Medulla oblongata (tissue), 1 donor: ENCODE results near the gene NRSN2.

Experiments
- DNase-seq: peaks from one replicate; pipeline ENCODE4 v3.0.0-alpha.2; 2015; ENCODE audit errors: extremely low spot score

The NRSN2 gene

DNA sequence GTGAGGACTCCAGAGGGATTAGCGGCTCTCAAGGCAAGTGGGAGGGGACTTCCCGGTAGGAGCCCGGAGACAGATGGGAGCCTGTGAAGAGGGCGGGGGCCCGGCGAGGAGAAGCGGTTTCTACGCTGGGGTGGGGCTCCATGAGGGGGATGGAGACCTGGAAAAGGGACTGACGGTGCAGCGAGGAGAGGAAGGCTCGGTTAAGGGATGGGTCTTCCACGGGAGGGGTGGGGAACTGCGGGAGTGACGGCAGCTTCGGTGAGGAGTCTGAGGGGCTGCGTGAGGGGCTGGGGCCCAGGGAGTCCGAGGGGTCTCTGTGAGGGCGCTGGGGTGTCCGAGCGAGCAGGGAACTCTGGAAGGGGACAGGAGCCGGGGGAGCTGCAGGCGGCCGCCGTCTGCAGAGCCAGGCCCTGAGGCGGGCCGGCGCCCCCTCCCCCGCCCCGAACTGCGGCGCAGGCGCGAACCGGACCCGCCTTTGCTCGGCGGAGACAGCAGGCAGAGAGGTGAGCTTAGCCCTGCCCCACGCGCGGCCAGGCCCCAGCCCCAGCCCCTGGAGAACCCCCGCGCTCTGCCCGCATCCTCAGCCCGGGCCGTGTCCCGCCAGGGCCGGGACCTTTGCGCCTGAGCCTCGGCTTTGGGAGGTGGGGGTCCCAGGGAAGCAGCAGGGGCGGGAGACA lies at the start of gene NRSN2:
TSS of gene NRSN2 (plus strand) at position 472 of the 677 bp plus-strand sequence. CDS start 2,533 bp downstream, outside the sequence.
- no peak for DNase-seq

DNA sequence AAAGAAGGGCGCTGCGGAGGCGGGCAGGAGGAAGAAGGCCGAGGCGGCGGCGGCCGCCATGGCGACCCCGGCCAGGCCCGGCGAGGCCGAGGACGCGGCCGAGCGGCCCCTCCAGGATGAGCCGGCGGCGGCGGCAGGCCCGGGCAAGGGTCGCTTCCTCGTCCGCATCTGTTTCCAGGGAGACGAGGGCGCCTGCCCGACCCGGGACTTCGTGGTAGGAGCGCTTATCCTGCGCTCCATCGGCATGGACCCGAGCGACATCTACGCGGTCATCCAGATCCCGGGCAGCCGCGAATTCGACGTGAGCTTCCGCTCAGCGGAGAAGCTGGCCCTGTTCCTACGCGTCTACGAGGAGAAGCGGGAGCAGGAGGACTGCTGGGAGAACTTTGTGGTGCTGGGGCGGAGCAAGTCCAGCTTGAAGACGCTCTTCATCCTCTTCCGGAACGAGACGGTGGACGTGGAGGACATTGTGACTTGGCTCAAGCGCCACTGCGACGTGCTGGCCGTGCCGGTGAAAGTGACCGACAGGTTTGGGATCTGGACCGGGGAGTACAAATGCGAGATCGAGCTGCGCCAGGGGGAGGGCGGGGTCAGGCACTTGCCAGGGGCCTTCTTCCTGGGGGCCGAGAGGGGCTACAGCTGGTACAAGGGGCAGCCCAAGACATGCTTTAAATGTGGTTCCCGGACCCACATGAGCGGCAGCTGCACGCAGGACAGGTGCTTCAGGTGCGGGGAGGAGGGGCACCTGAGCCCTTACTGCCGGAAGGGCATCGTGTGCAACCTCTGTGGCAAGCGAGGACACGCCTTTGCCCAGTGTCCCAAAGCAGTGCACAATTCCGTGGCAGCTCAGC lies 48.8 kb upstream of the NRSN2 start:
- DNase-seq, result peak; percentile 68

- no peak for DNase-seq
Observed at GRCh38 chr20:298776-299391, 48.0 kb upstream of the NRSN2 start.

GRCh38 chr20:300345-300990 lies 46.4 kb upstream of the NRSN2 start:
- DNase-seq, result no peak

DNA sequence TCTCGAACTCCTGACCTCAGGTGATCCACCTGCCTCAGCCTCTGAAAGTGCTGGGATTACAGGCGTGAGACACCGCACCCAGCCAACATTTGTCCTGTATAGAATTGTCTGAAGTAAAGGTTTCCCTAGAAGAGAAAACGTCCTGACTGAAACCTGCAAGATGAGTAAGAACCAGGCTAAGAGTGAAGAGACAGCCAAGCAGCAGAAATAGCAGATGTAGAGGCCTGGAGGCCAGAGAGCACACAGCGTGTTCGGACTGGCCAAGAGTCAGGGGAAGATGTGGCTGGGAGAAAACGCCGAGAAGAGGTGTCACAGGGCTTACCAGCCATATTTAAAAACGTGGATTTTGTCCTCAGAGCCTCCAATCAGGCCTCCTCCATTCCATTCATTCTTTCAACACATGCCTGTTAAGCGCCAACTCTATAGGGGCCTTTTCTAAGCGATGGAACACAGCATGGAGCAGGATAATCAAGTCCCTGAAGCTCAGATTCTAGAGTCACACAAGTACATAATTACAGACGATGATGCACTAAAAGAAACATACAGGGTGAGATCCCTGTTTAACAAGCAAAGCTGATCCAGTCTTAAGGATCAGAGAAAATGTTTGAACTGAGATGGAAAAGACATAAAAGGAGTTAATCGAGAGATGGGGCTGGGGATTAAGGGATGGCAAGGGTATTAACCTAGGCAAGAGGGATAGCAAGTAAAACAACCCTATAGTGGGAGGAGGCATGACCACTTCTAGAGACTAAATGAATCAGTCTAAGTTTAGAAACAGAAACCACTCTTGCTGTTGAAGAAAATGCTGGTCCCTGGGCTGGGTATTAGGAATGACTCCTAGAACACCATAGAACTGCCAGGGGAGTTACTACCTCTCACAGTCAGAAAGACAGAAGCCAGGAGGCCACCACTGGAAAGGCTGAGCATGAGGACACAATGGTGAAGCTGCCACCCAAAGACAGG lies 44.7 kb upstream of the NRSN2 start:
- DNase-seq, result no peak

DNA sequence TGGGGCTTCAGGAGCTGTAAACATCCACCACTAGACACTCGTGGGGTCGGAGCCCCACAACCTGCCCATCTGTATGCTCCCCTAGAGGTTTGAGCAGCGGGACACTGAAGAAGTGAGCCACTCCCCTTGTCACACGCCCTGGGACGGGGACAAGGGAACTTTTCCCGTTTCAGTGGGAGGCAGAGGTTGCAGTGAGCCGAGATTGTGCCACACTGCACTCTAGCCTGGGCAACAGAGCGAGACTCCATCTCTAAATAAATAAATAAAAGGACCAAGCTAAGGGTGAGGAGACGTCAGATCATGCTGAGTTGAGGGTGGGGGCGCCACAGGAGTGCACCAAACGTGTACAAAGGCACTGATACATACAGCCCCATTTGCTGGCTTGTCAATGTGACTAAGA lies 41.2 kb upstream of the NRSN2 start:
- no peak for DNase-seq

DNA sequence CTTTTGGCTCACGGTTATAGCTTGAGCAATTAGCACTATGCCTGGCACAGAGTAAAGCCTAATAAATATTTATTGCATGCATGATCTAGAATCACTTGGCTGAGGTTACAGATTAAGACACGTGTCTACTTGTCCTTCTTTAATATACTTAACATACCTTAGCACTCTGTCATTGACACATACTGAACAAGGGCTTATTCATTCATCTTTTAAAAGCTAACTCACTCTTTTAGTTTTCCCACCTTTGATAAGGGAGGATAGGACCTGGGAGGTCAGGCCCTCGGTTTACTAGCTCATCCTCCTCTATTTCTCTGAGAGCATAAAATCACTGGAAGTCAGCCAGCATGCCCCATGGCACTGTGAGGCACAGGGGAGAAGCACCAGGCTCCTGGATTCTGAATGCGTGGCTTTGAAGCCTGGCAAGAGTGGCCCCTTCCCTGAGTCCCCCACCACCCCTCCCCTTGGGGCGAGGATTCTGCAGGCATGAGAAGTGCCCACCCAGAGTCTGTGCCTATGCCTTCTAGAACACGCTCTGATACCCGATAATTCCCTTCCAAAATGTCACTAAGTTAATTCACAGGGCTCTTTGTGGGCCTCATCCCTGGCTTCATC lies 38.4 kb upstream of the NRSN2 start:
- DNase-seq, result no peak

DNA sequence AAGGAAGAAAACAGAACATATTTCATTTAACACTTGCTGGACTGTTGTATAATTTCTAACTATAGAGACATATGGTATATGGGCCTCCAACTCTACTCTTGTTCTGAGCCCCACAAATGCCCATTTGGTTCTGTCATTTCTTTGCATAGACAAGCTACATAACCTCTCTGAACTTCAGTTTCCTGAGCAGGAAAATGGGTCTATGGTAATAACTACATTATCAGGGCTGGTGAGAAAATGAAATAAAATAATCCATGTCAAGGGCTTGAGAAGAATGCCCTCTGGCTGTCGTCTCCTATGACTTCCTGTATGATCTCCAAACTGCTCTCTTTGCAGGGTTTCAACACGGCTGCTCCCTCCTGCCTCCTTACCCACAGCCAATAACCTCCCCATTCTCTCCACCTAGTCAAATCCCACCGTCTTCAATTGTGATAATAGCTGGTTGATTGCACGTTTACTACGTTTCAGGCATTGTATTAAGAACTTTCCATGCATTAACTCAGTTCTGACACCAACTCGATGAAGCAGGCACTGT lies 37.5 kb upstream of the NRSN2 start:
- no peak for DNase-seq

DNA sequence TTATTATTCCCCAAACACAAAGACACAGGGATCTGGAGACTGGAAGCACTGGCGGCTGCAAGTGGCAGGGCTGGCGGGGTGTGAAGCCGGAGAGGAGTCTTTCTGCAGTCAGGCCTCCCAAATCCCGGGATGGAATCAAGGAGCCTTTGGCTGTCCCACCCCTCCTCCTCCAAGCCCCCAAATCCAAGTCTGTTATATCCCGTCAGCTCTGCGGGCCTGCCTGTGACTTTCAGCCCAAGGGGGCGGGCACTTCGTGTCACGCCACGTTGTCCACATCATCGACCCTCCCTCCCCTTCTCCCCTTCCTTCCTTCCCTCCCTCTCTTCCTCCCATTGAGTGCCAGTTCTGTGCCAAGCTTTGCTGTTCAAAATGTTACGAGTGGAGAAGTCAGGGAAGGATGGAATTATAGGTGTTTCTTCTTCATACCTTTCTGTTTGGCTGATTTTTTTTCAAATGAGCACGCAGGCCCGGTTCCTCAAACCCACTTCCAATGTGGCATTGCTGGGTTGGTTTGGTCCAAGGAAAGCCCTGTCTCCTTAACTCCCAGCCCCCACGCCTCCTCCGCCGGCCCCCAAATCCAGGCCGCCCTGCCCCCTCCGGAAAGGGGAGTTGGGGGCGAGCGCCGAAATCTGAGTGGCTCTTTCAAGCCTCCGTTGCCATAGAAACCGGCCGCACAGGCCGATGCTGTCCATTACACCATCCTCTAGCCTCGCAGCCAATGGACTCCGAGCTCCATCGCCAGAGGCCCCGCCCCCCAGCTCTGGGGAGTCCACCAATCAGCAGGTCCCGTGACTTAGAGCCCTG lies 36.9 kb upstream of the NRSN2 start:
- DNase-seq, result peak; percentile 100

DNA sequence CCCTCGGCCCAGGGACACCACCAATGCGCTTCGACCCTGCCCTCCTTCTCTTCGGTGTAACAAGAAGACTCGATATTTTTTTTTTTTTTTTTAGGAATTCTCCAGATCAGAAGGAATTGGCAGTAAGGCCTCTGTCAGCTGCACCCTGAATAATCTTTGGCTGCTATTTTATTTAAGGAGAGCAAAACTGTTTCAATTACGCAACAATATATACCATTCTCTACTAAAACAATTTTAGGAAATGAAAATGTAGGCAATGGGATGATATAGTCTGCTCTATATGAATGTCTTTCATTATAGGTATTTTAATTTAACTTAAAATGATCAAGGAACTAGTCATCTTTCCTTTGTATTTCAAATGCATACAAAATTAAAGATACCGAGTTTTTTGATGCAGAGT lies 36.3 kb upstream of the NRSN2 start:
- no peak for DNase-seq

GRCh38 chr20:311609-312008 lies 35.3 kb upstream of the NRSN2 start:
- DNase-seq, result no peak

GRCh38 chr20:312067-312466 lies 34.8 kb upstream of the NRSN2 start:
- DNase-seq, result no peak

DNA sequence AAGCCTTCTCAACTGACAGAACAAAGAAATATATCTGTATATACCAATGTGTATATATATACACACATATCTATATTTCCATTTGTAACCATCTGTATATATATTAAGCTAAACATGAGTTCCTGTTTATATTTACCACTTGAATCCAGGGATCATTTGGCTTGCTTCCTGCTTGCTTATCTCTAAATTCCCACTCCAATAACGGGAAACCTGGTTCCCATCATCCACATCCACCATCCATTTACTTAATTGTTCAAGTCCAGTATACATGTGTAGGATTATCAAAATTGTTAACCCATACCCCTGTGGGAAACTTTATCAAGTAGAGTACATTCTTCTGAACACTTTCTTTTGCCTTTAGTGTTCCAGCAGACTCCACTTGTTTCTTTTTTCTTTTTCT lies 34.0 kb upstream of the NRSN2 start:
- no peak for DNase-seq

DNA sequence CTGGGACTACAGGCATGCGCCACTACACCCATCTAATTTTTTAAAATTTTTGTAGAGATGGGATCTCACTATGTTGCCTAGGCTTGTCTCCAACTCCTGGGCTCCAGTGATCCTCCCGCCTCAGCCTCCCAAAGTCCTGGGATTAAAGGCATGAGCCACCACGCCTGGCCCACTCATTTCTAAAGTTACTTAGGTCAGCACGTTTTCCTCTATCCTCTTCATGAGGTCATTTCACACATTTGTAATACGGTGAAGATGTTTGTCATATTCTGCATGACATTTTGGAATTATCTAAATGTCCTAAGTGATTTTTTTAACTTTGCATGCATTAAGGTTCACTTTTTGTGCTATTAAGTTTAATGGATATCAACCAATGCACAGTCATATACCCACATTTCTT lies 33.5 kb upstream of the NRSN2 start:
- no peak for DNase-seq

- no peak for DNase-seq
Observed at GRCh38 chr20:313948-314347, 33.0 kb upstream of the NRSN2 start.

- no peak for DNase-seq
Observed at GRCh38 chr20:316316-317068, 30.4 kb upstream of the NRSN2 start.

DNA sequence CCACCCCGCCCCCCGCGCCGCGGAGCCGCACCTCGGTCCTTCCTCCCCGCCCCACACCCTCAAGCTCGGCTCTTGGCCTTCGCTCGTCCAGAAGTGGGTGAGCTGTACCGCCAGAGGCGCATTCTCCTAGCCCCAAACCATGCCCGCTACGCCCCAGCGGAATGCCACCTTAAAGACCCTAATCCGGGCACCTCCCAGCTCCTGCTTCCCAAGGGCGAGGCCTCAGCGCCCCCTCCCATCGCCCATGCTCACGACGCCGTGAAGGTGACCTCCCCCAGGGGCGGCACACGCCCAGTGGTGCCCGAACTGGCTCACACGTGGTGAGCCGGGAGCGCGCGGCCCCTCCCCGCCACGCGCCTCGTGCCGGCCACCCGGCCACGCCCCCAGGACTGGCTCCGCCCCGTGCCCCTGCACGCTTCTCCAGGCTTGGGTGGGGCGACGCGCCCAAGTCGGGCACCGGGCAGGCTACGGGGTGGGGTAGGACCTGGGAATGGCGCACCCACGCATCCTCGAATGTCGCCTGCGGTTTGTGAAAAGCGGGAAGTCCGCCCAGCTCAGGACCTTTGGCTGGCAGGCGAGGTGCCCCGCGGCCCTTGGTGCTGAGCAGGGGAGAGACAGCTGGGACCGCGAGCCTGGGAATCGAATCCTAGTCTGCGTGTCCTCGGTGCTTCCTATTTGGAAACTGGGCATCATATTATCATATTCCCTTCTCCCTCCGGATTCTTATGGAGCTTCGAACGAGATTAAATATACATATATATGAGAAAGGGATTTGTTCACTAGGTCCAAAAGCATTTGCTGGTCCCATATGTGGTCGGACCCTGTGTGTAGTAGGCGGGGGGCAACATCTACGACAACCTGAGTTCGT lies 22.5 kb upstream of the NRSN2 start:
- peak; percentile 86 for DNase-seq
